Natural killer cell treated with Interleukin-12 subunit alpha and Interleukin-12 subunit beta and Interleukin-15 and Interleukin-18, amount 100 ng/mL, for 72 hours (primary cell): ENCODE measurements around the gene TBX4. TPM values are rescaled to one million over a fixed set of nuclear protein-coding genes. Genes with fewer than 3 reads are reported as not detected.
A peak's percentile ranks its signal among the peaks of the same experiment; 100 is the strongest.

Source experiments
- ATAC-seq, 2 donors: fragments of 150-1000 bp; cut with Tn5 transposase in 1 of 2; sonication (Bioruptor Pico), chemical (Tn5 transposase) in 1 of 2; 2 replicates each; pipeline ENCODE4 v1.10.0; 2021
- DNase-seq: peaks from one replicate; pipeline ENCODE4 v3.0.0; 2022; ENCODE audit warnings: low spot score
- H3K27ac Mint-ChIP-seq, 2 donors: 1 replicate in 1 of 2; 2 replicates in 1 of 2; pipeline ENCODE4 v1.8.0; 2022; ENCODE audit warnings: mixed read lengths in 2 of 2, mild to moderate bottlenecking in 1 of 2, moderate library complexity in 1 of 2
- H3K27me3 Mint-ChIP-seq, 2 donors: 1 replicate in 1 of 2; 2 replicates in 1 of 2; pipeline ENCODE4 v1.8.0; 2022; ENCODE audit warnings: mixed read lengths in 2 of 2
- H3K36me3 Mint-ChIP-seq: one replicate; pipeline ENCODE4 v1.8.0; 2022; ENCODE audit warnings: mixed read lengths
- H3K4me1 Mint-ChIP-seq, 2 donors: 1 replicate in 1 of 2; 2 replicates in 1 of 2; pipeline ENCODE4 v1.8.0; 2022; ENCODE audit warnings: low read depth in 2 of 2, mixed read lengths in 2 of 2, mild to moderate bottlenecking in 1 of 2
- H3K4me3 Mint-ChIP-seq: one replicate; pipeline ENCODE4 v1.8.0; 2022; ENCODE audit warnings: mixed read lengths
- H3K9me3 Mint-ChIP-seq: 2 replicates; pipeline ENCODE4 v1.8.0; 2022; ENCODE audit warnings: mixed read lengths
- total RNA-seq, 2 donors: library from RNA; stranded (reverse); gene quantifications; one replicate each; pipeline ENCODE4 v1.2.3, GENCODE V29; 2022

The TBX4 gene
- total RNA-seq, 2 donors from 2014 or later = not detected

DNA sequence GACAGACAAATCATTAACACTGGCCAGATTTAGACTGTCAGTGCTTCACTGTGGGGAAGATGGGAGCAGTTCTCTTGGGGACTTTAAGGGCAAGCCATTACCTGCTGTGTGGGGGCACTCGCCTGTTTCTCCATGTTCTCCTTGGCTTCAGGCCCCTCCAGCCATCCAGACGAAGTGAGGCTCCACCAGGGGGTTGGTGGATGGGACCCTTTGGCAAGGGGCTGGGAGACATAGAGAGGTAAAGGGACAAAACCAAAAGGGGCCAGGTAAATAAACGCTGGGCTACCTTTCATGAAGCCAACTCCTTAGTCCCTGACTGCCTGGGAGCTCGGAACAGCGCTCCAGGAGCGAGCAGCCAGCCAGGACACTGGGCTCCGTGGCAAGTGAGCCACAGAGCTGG is 14.0 kb downstream of the TBX4 start:
- Mint-ChIP-seq H3K9me3 (no peaks in the 10 kb centered on the region), H3K4me3 (no peak overlapping the region), H3K27ac (no peak overlapping the region), H3K4me1 (peaks cover 2 to 4% of the 10 kb centered on the region in 2 donors), H3K36me3 (no peaks in the 10 kb centered on the region), H3K27me3 (peaks cover 30 to 35% of the 10 kb centered on the region in 2 donors)
- no peak for DNase-seq
- ATAC-seq = no peak

DNA sequence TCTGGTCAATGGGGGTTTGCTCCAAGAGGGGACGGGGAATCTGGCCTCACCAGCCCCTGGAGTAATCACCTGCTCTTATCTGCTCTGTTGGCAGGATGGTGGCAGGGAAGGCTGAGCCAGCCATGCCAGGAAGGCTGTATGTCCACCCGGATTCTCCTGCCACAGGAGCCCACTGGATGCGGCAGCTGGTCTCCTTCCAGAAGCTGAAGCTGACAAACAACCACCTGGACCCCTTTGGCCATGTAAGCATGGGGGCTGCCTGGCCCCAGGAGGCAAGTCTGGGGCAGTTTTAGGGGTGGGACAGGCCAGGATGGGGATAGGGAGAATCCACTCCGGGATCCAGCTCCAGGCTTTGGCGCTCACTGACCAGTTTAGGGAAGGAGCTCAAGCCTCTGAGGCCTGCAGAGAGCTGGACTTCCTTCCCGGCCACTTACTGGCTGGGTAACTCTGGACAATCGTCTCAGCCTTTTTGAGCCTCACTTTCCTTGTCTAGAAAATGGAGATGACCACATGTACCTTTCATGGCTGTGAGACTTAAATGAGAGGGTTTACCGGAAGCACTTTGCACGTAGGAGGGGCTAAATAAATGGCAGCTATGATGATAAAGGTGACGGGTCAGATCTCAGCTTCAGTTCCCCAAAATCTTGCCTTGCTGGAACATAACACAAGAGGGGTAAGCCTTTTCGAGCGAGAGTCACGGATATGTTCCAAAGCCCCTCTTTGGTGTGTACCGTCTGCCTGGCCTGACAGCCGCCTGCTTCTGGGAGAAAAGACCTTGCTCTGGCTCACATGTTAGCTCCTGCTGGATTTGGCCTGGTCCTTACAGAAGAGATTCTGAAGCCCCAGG is 15.4 kb downstream of the TBX4 start:
- Mint-ChIP-seq H3K36me3 (no peaks in the 10 kb centered on the region), H3K9me3 (no peaks in the 10 kb centered on the region), H3K27ac (no peak overlapping the region), H3K4me3 (no peak overlapping the region), H3K27me3 (peaks cover 27 to 29% of the 10 kb centered on the region in 2 donors), H3K4me1 (peaks cover 0 to under 1% of the 10 kb centered on the region in 2 donors)
- DNase-seq (no peak), ATAC-seq (no peak)

DNA sequence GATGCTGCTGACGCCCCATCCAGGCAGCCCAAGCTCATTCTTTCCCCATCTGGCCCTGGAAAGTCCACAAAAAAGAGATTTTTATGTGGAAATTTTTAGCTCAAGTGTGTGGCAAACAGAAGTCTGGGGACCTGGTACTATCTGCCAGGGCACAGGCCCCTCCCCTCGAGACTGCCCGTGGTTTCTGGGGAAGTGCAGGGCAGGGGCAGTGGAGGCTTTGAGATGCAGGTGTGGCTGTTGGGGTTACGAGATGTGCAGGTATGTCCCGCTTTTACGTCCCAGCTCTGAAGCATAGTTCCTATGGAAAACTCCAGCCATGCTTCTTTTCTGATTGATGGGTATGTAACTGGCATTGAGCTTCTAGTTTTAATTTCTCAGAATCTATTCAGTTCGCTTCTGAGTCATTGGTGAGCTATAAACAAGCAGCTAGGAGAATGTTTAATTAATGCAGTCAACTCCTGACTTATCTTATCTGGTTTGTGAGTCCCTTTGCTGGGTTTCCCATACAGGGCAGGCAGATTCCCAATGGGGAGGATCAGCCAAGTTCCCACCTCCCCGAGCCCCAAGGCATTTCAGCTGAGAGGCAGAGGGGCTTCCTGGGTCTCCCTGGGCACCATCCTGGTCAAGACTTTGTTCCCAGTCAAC is 16.2 kb downstream of the TBX4 start:
- H3K4me1 Mint-ChIP-seq = no peaks in the 10 kb centered on the region
- H3K27me3 Mint-ChIP-seq = peaks cover 26 to 27% of the 10 kb centered on the region in 2 donors
- H3K27ac Mint-ChIP-seq = no peak overlapping the region
- H3K4me3 Mint-ChIP-seq = no peak overlapping the region
- no peak for DNase-seq
- H3K9me3 Mint-ChIP-seq = no peaks in the 10 kb centered on the region
- ATAC-seq = no peak
- H3K36me3 Mint-ChIP-seq = no peaks in the 10 kb centered on the region

DNA sequence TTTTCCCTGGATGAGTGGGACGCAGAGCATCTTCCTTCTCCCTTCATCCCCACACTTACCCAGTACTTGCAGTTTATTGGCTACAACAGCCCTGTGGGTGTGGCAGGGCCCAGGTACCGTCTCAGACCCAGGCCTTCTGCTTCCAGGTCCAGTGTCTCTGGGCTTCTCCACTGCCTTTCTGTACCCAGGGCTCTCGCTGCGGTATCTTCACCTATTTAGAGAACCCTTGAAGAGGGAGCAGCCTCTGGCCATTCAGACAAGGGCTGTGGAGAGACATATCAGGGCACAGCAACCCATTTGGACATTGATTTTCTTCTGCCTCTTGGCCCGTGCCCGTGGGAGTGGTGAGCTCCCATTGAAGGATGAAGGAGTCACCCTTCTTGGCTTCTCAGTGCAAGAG is 17.3 kb downstream of the TBX4 start:
- no peaks in the 10 kb centered on the region for H3K36me3 Mint-ChIP-seq
- no peak overlapping the region for H3K27ac Mint-ChIP-seq
- no peak for ATAC-seq
- no peaks in the 10 kb centered on the region for H3K9me3 Mint-ChIP-seq
- H3K4me1 Mint-ChIP-seq = no peaks in the 10 kb centered on the region
- DNase-seq = no peak
- peaks cover 23 to 24% of the 10 kb centered on the region in 2 donors for H3K27me3 Mint-ChIP-seq
- H3K4me3 Mint-ChIP-seq = no peak overlapping the region

DNA sequence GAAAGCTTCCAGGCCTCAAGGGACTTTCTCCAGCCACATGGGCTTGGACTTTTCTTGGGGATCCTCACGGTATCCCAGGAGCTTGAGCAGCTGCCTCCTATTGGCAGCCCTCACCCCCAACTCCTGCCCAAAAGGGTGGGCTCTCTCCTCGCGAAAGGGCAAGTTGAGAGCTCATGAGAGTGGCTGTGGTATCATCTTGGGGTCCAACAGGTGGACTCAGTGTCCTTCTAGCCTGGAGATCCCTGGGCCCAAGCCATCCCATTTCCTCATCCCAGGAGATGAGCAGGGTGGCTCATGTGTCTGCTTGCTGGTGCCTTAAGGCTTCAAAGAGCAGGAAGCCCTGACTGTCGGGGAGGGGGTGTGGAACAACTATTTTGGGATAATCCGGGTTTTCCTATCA is 17.7 kb downstream of the TBX4 start:
- H3K36me3 Mint-ChIP-seq = no peaks in the 10 kb centered on the region
- no peak overlapping the region for H3K4me3 Mint-ChIP-seq
- peaks cover 19 to 21% of the 10 kb centered on the region in 2 donors for H3K27me3 Mint-ChIP-seq
- ATAC-seq = no peak
- no peak overlapping the region for H3K27ac Mint-ChIP-seq
- no peak for DNase-seq
- H3K4me1 Mint-ChIP-seq = no peaks in the 10 kb centered on the region
- H3K9me3 Mint-ChIP-seq = no peaks in the 10 kb centered on the region

DNA sequence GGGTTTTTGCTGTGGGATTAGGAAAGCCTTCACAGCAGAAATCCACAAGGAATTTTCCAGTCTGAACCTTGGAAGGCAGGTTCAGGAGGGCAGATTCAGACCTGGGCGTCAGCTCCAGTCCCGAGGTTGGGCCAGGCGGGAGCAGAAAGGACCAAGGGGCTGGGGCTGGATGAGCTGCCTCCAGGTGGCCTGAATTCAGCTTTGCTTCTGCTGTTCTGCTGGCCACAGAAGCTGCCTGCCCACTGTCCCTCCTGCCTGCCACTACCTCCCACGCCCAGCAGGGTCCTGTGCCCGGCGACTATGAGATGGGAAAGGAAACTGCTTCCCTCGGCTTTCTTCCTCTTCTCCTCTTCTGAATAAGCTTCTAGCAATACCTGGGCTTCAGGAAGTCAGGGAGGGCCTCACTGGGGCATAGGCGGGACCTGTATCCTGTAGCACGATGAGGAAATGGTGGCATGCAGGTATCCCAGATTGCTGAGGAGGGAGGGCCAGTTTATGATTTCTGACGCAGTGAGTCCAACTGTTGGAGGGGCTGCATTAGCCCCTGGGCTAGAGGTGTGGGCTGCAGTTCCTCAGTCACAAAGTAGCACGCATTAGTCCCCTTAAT is 18.4 kb downstream of the TBX4 start:
- no peak overlapping the region for H3K4me3 Mint-ChIP-seq
- peaks cover 19 to 21% of the 10 kb centered on the region in 2 donors for H3K27me3 Mint-ChIP-seq
- H3K27ac Mint-ChIP-seq = no peak overlapping the region
- ATAC-seq = peak in 1 of 2 donors; percentile 17
- H3K9me3 Mint-ChIP-seq = no peaks in the 10 kb centered on the region
- no peaks in the 10 kb centered on the region for H3K4me1 Mint-ChIP-seq
- DNase-seq = no peak
- no peaks in the 10 kb centered on the region for H3K36me3 Mint-ChIP-seq

DNA sequence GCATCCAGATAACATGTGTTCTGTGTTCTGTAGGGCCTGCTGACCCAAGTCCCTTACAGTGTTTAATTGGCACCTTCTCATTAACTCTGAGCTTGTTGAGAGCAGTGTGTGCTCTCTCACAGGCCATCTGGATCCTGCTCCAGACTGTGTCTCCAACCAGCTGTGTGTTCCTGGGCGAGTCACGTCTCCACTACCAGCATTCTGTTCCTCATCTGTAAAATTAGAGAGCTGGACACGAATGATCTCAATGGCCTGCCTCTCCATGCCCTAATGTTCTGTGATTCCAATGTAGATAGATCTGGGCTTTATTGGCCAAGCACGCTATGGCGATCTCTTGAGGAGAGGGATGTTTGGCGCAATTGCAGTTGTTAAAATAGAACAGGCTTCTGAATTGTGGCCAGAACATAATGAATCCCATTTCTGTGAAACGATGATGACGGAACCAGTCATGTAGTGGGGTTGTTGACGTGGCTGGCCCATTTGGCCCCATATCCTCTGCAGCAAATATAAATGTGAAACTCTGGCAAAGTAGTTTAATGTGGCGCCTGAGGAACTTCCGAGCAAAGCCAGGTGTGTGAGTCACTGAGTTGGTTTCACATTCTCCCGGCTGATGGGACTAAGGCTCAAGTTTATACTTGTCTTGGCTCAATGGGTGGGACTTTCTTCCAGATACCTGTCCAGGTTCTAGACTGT is 22.2 kb downstream of the TBX4 start:
- Mint-ChIP-seq H3K9me3 (no peaks in the 10 kb centered on the region), H3K36me3 (no peaks in the 10 kb centered on the region), H3K4me1 (no peaks in the 10 kb centered on the region), H3K4me3 (no peak overlapping the region), H3K27me3 (peaks cover 16 to 22% of the 10 kb centered on the region in 2 donors), H3K27ac (no peak overlapping the region)
- no peak for DNase-seq
- ATAC-seq = no peak

DNA sequence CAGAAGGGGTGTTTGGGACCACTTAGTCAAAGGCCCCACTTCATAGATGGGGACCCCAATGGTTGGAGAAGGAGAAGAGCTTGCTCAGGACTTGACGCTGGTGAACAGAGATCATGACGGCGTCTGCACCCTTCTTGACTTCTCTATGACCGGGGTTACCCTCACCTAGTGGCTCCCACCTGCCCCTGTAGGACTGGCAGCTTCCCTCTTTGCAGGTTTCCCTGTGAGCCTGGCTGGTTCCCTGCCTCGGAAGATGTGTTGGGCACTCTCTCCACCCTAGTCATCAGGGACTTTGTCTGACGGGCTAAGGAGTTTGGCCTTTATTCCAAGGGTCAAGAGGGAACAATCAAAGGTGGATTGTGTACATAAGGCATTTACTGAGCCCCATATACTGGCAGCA is 22.7 kb downstream of the TBX4 start:
- no peak for ATAC-seq
- H3K4me3 Mint-ChIP-seq = no peak overlapping the region

DNA sequence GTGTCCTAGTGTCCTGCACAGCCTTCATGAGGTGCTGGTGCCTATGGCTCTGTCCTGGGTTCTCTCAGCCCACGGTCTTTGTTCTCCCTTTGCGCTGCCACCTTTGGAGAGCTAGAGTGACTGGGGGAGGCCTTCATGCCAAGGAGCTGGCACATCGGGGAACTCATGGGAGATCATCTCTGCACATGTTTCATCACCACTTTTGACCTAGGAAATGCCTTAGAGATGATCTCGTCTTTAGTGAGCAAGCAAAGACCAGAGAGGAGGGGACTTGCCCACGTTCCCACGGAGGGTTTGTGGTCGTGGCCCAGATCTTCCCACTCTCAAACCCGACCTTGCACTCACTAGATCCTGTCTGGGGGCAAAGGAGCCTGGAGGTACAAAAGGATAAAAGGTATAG is 23.5 kb downstream of the TBX4 start:
- Mint-ChIP-seq H3K4me1 (no peaks in the 10 kb centered on the region), H3K36me3 (no peaks in the 10 kb centered on the region), H3K27me3 (peaks cover 16 to 22% of the 10 kb centered on the region in 2 donors), H3K9me3 (no peaks in the 10 kb centered on the region), H3K4me3 (no peak overlapping the region), H3K27ac (no peak overlapping the region)
- no peak for ATAC-seq
- DNase-seq = no peak

More for the DNA sequence above, 22.7 kb downstream of the TBX4 start:
- H3K36me3 Mint-ChIP-seq = no peaks in the 10 kb centered on the region
- H3K9me3 Mint-ChIP-seq = no peaks in the 10 kb centered on the region
- no peak overlapping the region for H3K27ac Mint-ChIP-seq
- no peaks in the 10 kb centered on the region for H3K4me1 Mint-ChIP-seq
- H3K27me3 Mint-ChIP-seq = peaks cover 16 to 22% of the 10 kb centered on the region in 2 donors
- peak; percentile 20 for DNase-seq

DNA sequence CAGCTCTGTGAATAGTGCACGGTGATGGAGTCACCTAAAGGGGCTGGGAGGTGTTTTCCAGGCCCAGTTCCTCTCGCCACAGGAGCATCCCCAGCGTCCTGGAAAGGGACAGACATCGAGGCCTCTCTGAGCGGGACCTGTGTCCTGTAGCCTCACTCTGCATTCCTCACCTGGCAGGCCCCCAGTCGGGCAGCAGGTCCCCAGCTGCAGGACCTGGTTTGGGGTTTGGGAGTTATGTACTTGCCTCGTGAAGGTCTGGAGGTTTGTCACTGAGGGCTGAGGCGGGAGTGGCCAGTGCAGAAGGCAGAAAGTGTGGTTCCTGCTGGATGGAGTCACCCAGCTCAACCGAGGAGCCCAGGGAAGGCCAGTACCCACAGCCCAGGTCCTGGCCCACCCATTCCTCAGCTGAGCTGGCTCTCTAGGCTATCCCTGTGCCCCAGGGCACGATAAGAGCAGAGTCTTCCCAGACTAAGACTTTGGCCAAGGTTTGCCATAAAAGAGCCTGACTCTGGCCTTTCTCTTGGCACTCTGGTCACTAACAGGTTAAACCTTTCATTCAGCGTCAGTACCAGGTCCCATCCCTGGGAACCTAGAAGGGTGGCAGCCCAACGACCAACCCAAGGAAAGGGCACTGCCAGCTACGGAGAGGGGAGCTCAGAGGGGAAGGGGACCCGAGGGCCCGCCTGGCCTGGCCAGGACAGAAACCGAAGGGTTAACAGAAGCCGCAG is 24.4 kb downstream of the TBX4 start:
- ATAC-seq = no peak
- no peak overlapping the region for H3K4me3 Mint-ChIP-seq
- no peaks in the 10 kb centered on the region for H3K4me1 Mint-ChIP-seq
- no peak overlapping the region for H3K27ac Mint-ChIP-seq
- DNase-seq = no peak
- H3K36me3 Mint-ChIP-seq = no peaks in the 10 kb centered on the region
- H3K27me3 Mint-ChIP-seq = peaks cover 16 to 22% of the 10 kb centered on the region in 2 donors
- no peaks in the 10 kb centered on the region for H3K9me3 Mint-ChIP-seq

DNA sequence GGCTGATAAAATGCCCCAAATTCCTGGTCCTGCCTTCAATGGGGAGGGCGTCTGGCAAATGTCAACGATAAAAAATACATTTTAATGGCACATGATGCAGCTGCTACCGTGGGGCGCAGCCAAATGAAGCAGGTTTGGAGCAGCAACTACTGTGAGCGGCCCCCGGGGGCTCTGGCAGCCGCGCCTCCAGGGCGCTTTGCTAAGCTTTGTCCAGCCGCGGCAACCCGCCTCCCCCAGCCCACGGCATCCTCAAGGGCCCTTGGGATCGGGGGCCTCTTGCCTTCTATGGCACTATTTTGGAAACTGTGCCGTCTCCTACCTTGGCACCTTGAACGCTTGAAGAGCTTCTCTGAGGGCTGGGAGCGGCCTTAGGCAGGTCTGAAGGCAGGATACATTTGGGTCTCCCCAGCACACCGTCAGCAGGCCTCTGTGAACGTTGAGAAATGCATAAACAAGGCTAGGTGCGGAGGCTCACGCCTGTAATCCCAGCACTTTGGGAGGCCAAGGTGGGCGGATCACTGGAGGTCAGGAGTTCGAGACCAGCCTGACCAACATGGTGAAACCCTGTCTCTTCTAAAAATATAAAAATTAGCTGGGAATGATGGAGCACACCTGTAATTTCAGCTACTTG is 25.1 kb downstream of the TBX4 start:
- Mint-ChIP-seq H3K4me3 (no peak overlapping the region), H3K36me3 (no peaks in the 10 kb centered on the region), H3K27me3 (peaks cover 13 to 18% of the 10 kb centered on the region in 2 donors), H3K27ac (no peak overlapping the region), H3K4me1 (no peaks in the 10 kb centered on the region), H3K9me3 (no peaks in the 10 kb centered on the region)
- ATAC-seq (no peak), DNase-seq (no peak)

DNA sequence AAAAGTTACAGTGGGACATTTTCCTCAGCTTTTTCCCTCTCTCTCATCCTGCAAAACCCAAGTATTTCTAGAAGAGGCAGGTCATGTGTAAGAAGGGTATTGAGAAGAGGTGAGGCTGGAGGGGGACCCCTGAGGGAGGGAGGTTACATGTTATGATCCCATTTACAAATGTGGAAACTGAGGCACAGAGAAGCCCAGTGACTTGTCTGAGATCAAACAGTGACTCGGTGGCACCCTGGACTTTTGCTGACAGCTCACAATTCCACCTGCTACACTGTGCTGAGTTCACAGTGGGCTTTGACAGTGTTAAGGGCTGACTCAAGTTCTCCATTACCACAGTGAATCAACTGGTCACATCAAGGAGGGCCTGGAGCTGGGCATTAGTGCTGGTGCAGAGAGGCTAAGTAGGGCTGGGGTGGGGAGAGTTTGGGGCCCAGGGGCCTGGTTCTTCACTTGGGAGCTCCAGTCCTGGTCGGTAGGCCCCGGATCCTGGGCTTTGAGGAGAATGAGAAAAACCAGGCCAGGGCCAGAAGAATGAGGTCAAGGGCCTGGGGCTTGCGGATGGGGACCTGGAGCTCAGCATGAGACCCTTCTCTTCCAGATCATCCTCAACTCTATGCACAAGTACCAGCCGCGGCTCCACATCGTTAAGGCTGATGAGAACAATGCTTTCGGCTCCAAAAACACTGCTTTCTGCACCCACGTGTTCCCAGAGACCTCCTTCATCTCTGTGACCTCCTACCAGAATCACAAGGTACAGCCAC is 26.0 kb downstream of the TBX4 start:
- Mint-ChIP-seq H3K4me3 (no peak overlapping the region), H3K9me3 (no peaks in the 10 kb centered on the region), H3K27me3 (peaks cover 10 to 14% of the 10 kb centered on the region in 2 donors), H3K27ac (no peak overlapping the region), H3K36me3 (no peaks in the 10 kb centered on the region), H3K4me1 (no peaks in the 10 kb centered on the region)
- DNase-seq (no peak), ATAC-seq (no peak)
